B cell (primary cell): ENCODE results near the gene ERO1B.

ENCODE experiments used
- EZH2 ChIP-seq: IDR thresholded peaks from 2 replicates; pipeline ENCODE4 v1.6.1; 2012; ENCODE audit warnings: borderline replicate concordance, low read depth, mild to moderate bottlenecking, moderate library complexity, low read length; ENCODE audit not compliant: insufficient read depth, poor library complexity, severe bottlenecking
- TF ChIP-seq, protein P1 (sequence below): fragments of 200-600 bp; IDR thresholded peaks from one replicate; pipeline ENCODE4 v1.8.0; 2022; ENCODE audit warnings: antibody characterized with exemption, mild to moderate bottlenecking

DNA sequence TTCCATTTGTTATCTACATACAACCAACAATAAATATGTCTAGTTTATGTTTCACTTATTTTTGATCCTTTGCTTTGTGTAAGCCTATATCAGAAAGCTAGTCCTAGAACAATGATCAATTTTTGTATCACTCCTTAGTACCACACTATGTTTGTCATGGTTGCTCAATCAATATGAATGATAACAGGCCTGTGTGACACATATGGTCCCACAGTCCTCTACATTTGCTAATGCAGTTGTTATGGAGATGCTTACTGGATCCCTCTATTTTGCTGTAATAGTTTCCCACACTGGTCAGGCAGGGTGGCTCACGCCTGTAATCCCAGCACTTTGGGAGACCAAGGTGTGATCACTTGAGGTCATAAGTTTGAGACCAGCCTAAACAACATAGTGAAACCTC lies 59.1 kb downstream of the ERO1B start:
- TF ChIP-seq, protein P1, sequence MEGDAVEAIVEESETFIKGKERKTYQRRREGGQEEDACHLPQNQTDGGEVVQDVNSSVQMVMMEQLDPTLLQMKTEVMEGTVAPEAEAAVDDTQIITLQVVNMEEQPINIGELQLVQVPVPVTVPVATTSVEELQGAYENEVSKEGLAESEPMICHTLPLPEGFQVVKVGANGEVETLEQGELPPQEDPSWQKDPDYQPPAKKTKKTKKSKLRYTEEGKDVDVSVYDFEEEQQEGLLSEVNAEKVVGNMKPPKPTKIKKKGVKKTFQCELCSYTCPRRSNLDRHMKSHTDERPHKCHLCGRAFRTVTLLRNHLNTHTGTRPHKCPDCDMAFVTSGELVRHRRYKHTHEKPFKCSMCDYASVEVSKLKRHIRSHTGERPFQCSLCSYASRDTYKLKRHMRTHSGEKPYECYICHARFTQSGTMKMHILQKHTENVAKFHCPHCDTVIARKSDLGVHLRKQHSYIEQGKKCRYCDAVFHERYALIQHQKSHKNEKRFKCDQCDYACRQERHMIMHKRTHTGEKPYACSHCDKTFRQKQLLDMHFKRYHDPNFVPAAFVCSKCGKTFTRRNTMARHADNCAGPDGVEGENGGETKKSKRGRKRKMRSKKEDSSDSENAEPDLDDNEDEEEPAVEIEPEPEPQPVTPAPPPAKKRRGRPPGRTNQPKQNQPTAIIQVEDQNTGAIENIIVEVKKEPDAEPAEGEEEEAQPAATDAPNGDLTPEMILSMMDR: no peak
- TF ChIP-seq EZH2: no peak
